Endothelial cell of hepatic sinusoid (primary cell): ENCODE results near the gene TGM2.

Source experiments
- in situ Hi-C: cut with HindIII; loops from 2 replicates; pipeline ENCODE4 v1.10.0; 2017; ENCODE audit warnings: low sequenced_read_pairs

The TGM2 gene

DNA sequence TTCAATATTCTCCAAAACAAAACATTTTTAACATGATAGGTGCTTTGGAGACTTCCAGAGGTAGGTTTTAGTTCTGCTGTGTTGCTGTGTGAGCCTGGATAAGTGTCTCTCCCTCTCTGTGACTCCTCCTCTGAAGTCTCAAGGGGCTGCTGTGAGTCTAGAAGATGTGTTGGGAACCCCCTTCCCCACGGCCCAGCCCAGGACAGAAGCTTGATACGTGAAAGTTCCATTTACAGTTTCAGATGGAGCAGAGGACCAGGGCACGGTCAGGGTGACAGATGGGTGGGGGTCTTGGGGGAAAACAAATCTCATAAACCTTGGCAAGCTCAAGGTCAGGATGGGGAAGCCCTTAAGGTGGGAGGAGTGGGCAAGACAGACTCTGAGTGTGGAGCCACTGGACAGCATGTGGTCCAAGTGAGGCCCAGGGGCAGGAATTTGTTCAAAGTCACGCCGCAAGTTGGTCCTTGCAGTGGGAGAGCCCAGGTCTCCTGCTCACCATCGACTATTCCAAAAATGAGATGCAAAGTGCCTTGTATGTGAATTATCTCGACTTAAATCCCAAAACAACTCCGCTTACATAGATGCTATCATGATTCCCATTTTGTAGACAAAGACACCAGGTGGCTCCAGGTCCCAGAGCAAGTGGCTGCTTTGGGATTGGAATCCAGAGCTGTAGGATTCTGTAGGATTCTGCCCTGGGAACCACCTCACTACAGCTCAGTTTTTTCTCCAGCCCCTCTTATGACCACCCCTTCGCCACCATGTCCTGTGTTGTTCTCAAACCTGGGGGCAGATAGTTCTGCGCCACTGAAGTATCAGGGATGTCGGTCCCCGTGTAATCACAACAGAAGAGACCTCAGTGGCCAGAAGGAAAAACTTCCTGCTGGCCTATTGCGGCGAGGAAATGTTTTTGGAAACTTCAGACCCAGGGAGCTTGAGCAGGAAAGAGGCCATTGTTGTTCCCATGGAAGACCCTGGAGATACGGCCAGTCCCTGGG is 1.9 kb downstream of the TGM2 start:
- in situ Hi-C loops, result no loop called here

DNA sequence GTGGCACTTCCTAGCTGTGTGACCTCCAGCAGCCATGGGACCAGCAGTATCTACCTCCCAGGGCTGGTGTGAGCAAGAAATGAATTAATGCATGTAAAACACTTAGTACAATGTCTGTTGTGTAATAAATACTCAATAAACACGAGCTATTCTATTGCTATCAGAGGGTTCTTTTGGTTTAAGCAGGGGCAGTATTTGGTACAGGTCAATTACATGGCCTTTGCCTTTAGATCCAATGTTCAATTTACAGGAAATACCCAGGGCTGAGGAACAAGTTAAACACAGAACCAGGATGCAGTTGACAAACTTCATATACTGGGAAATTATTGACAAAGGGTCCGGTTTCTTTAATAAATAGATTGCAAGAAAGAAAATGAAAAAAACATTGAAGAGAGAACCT is 2.9 kb downstream of the TGM2 start:
- in situ Hi-C loops, result no loop called here

DNA sequence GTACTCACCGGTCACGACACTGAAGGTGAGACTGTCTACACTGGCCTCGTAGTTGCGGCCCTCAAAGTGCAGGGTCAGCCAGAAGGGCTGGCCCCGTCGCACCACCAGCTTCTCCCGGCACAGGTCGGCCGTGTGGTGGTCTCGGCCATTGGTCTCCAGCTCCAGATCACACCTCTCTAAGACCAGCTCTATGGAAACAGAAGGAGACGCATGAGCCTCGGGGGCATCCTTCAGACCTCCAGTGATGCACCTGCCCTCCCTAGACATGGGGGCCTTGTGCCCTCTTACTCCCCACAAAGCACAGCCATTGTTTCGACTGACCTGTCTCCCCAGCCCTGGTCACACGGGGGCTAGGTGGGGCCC is 3.7 kb downstream of the TGM2 start:
- in situ Hi-C loops, result no loop called here

DNA sequence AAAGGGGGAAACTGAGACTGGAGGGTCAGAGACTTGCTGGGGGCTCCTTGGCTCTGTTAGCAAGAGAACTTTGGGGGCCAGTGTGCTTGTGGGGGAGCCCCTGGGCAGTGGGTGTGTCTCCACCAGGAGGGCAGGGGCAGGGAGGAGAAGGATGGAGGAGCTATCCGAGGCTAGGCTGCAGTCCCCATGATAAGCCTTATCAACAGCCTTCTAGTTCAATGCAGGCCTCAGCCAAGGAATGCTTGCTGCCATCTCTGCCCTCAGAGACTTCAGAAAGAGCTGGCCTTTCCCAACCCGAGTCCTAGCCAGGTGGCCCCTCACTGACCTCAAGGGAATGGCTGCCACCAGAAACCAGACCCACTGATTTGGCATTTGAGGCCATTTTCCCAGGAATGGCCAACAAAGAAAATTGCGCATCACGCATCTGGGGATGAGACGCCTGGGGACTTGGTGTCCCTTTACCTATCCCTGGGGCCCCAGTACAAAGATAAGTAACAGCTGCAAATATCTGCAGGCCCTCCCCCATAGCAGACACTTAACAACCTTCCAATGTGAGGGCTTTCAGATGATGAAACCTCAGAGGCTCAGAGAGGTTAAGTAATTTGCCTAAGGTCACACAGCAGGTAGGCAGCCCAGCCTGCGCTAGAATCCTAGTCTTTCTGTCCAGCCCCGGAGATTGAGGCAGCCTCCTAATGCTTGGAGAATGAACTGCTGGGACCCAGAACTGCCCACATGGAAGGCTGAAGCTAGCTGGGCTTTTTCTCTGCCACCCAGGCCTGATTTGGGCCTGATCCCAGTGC is 4.9 kb downstream of the TGM2 start:
- in situ Hi-C loops, result no loop called here

DNA sequence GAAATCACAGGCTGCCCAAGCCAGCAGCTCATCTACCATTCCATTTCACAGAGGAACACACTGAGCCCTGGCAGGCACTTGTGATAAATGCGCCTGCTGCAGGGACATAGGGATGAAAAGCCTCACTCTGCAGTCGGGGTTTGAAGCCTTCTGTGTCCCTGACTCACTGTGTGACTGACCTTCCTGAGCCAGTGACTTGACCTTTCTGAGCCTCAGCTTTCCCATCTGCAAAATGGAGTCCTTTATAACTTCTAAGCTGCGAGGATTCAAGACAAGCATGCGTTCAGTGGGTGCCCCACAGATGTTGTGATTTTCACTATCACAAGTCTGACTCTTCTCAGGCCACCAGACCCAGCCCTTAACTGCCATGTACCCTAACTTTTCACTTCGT is 5.5 kb downstream of the TGM2 start:
- in situ Hi-C loops, result no loop called here

DNA sequence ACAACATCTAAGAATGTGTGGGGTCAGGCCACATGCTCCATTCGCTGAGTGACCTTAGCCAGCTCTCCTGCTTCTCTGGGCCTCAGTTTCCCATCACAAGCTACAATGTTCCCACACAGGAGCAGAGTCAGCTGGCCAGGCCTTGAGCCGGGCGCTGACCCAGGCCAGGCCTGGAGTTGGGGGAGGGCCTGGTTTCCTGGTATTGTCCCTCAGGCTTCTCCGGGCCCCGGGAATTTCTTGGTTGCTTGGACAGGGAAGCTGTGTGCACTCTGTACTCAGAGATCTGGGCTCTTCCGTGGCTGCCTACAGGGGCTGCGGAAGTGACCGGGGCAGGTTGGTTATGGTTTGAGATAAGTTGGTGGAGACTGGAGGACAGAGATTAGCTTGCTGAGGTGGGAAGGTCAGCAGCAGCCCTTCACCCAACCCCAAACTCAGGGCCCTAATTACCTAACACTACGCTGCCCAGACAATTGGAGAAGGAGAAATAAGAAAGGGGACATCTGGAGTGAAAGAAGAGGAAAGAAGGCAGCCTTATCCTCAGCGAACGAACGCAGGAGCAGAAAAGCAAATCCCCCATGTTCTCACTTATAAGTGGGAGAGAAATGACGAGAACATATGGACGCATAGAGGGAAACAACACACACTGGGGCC is 6.2 kb downstream of the TGM2 start:
- in situ Hi-C loops, result no loop called here

DNA sequence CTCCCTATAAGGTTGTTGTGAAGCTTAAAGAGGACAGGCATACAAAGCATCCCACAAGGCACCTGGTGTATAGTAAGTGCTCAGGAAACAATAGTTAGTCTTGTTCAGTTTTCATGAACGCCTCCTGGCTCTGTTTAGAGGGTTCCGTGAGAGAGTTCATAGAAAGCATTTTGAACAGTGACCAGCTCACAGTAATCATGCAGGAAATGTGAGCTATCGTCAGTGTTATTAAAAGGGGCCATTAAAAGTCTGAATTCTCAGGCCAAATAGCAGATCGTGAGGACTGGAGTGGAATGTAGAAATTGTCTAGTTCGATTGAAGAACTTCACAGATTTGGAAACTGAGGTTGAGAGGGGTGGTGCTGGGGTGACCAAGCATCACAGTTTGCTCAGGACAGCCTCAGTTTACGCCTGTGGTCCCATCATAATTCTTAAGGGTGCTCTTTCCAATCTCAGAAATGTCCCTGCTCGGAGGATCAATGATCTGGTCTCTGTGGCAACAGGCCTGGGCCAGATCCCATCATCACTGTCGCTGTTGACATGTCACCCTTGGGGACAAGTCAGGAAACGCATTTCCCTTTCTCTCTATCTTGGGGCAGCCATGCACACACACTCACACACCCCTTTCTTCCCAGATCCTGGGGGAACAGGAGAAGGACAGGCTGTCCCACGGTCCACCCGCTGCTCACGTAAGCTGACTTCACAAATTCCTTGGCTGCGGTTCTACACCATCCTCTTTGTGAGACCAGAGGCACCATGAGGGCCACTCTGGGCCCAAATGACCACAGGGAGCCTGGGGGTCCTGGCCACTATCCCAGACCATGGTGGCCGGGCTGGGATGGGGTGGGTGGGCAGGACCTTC is 7.2 kb downstream of the TGM2 start:
- in situ Hi-C loops, result no loop called here

DNA sequence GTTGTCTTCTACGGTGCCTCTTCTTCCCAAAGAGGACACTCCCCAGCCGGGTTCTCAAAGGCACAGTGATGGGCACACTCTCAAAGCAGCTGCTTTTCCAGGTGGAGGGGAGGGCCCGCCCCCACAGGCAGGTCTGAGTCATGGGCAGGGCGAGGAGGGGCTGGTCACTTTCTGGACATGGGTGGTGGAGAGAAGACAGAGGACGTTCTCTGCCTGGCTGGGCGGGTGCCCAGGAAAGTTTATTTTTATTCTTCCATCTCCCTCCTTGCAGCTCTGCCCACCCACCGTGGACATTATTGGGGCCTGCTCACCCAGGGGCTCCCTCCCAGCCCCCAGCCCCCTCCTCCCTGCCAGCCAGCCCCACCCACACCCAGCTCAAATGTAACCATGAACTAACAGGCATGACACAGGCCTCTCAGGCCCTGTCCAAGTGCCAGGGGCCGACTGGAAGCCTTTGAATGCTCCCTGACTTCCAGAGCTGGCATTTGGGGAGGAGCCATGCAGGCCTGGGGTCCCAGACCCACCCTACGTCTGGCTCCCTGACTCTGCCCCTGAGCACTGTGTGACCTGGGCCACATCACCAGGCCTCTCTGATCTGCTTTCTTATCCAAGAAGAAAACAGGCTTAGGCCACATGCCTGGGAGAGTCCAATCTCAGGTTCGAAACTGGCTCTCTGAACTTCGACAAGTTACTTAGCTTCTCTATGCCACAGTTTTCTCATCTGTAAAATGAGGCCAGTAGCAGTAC is 8.0 kb downstream of the TGM2 start:
- in situ Hi-C loops, result no loop called here

DNA sequence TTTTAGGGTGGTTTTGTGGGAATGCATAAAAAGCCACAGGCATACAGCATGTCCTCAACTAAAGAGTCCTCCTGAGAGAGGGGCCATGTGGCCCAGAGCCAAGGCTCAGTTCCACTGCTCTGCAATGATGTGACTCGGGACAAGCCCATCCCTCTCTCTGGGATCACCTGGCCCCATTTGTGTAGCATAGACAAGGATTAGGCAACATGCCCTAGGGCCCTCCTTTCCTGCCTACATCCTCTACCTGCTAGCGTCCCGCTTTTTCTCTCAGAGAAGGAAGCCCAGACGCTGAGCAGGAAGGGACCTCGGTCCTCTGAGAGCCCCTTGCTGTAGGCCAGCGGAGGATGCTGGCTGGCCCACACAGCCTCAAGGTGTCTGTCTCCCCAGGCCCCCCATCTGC is 8.8 kb downstream of the TGM2 start:
- in situ Hi-C loops, result no loop called here

DNA sequence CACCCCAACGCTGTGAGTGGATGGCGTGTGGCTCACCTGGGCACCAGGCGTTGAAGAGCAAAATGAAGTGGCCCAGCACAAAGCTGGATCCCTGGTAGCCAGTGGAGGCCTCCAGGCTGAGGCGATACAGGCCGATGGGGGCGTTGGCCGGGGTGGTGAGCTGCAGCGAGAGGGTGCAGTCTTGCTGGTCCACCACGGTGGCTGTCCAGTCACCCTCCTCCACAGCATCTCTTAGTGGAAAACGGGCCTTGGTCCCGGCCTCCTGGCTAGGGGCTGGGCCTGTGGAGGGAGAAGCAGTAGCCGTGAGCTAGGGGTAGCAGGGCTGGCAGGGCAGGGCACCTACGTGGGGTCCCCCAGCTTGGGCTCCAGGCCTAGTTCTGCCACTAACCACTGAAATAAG is 9.3 kb downstream of the TGM2 start:
- in situ Hi-C loops, result no loop called here

DNA sequence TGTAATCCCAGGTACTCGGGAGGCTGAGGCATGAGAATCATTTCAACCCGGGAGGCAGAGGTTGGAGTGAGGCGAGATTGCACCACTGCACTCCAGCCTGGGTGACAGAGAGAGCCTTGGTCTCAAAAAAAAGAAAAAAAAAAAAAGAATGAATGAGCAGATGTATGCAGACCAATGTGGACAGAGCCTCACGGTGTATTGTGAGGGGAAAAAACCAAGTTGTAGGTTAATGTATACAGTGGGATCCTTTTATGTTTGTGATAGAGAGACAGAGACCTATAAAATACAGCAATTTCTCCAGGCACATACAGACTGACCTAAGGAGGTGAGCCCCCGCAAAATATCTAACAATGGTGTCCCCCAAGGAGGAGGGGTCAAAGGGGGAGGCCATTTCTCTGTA is 11.7 kb downstream of the TGM2 start:
- in situ Hi-C loops, result no loop called here

DNA sequence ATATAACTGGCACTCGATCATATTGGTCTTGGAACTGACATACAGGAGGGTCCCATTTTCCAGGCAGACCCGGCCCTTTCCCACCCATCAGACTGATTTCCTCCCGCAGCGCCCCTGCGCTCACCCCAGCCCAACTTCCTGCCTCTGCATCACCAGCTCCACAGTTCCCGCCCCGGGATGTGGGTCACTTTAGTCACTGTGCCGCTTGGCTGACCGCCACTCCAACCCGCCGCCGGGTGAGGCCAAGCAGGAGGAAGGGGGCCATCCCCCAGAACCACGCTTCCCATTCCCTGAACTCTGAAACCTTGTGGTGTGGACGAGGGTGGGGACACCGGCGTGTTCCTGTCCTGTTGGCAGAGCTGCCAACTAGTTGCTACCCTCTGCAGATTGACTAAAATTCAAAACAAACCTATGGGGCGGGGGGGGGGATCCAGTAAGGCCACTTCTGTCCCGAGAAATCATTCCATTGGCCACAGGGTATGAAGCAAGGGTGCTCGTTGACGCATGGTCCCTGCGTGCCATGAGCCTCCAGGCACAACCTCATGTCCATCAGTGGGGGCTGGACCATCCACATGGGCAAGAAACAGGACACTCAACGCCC is 12.3 kb downstream of the TGM2 start:
- in situ Hi-C loops, result no loop called here

DNA sequence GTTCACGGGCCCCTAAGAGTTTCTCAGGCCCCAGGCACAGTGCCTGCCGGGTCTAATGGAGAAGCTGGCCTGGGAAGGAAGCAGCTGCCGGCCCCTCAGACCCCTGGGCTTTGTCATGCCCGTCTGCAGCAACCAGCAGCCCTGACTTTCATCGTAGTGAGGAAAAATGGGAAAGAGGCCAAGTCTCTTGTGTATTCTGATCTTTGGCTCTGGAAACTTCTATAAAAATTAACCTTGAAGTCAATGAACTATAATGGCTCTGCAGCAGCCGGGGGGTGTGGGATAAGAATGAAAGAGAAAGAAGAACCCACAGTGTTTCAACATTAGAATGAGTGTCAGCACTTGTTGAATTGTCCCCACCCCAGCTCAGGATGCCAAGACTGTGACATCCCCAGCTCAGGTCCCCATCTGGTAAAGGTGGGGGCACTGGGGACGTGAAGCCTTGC is 12.9 kb downstream of the TGM2 start:
- in situ Hi-C loops, result no loop called here

DNA sequence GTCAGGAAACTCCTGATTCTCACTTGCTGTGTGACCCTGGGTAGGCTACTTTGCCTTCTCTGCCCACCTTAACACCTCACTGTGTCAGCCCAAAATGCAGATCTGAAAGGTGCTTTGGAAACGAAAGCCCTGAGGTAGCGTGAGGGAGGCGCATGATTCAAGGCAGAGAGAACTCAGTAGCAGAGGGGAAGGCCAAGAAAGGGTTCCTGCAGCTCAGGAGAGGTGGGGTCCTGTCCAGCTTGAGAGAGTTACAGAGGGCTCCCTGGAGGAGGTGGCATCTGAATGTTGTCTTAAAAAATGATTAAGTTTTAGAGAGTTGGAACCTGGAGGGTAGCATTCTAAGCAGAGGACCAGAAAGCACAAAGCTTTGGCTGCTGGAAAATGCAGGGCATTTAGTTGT is 13.6 kb downstream of the TGM2 start:
- in situ Hi-C loops, result no loop called here

DNA sequence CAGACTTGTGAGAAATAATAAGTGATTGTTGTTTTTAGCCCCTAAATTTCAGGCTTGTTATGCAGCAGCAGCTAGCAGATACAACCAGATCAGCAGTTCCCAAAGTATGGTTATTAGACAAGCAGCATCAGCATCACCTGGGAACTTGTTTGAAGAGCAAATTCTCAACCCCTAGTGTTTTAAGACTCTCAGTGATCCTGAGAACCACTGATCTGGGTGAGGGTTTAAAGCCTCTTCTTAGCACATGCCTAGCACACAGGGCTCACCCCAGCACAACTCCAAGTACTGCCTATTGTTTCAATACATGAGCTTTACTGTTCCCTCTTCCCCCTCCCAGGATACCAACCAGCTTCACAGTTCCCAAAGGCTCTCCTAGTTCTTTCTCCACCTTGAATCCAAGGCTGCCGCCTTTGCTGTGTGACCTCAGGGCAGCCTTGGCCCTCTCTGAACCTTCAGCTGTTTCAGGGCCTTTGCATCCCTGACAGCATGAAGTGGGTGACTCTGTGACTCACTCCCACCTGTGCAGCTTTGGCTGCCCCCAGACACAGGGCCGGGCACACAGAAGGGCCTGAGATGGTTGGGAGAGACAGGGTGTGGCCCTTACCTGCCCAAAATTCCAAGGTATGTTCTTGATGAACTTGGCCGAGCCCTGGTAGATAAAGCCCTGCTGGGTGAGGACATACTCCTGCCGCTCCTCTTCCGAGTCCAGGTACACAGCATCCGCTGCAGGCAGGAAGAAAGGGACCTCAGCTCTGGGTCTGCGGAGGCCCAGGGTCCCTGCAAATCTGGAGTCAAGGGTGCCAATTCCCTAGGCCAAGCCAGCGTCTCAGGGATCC is 14.5 kb downstream of the TGM2 start:
- in situ Hi-C loops, result no loop called here

DNA sequence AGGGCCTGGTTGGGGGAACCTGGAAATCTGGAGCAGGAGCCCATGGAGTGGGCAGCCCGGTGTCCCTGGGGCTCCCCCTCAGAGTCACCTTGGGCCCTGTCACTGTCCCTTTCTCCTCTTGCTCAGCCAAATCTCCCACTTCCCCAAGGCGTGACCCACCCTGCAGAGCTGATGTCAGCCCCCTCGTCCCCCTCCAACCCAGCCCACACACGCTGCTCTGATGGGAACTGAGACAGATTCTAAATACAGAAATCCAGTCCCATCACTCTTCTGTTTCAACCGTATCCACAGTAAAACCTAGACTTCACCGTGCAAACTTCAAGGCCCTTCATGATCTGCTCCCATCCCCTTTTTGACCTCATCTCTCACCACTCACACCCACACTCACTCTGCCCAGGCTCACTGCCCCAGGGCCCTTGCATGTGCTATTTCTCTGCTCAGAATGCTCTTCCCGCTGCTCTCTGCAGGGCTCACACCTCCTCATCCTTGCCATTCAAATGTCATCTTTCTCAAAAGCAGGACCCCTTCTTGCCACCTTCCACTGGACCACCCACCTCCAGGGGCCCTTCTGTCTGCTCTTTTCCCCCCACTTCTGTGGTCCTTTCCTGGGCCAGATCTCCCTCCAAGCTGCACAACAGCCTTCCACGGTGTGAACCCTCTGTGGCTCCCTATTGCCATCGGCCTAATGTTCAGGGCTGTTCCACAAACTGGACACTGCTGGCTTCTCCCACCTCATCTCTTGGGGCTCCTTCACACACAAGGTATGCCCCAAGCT is 16.6 kb downstream of the TGM2 start:
- in situ Hi-C loops, result no loop called here

DNA sequence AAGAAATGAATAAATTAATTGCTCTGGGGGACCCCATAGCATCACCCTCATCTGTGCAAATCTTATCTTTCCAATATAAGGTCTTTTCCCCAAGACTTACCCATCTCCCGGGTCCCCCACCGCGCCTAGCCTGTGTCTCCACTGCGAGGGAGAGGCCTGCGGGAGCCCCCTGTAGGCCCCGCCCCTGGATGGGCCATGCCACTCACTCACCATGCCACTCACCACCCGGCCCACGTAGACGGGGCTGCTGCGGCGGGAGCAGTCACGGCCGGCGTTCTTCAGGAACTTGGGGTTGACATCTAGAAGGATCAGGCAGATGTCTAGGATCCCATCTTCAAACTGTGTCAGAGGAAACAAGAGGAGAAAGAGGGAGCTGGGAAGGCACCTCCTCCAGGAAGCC is 17.3 kb downstream of the TGM2 start:
- in situ Hi-C loops, result no loop called here

DNA sequence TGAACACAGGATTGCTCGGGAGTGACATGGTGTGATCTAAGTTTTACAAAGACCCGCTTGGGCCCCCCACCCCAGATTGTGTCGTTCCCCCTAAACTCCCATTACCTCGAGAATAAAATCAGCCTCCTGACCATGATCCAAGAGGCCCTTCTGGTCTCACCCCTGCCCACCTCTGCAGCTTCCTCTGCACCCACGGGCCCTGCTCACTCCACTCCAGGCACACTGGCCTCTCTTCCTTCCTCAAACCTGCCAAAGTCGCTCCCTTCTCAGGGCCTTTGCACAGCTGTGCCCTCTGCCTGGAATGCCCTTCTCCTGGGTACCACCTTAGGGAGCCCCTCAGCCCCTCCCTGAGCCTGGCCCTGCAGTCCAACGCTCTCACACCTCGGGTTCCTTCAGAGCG is 17.9 kb downstream of the TGM2 start:
- in situ Hi-C loops, result no loop called here
